ENCODE results near the gene FSIP1.

The FSIP1 gene

DNA sequence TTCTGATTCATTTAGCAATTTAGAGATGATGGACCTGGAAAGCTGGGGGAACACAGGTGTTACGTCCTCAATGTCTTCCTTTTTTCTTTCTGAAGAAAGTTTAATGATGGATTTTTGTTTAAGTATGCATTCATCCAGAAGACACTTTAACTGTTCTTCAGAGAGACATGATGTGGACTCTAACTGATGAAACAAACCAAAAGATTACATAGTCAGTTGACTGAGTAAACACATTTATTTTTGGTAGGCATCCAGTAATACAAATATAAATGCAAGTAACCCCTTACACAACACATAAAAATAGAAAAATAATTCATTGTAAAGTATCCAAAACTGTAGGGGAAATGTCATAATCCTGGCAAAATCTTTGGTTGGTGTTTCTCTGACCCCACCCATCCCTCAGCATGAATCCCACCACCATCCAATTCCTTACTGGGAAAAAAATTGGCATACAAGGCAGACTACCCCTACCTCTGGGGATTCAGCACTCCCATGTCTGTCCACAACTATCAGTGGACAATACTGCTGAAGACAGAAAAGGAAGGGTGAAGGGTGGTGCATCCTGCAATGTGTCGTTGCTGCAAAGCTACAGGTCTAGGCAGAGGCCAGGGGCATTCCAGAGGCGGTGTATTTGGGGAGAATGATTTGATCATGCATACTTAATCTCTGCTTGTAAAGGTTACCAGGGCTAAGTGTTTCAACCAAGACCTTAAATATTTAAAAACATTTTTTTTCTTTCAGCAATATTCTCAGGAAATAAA is 164.4 kb downstream of the FSIP1 start:
- no peak for DNase-seq (ENCODE audit: low read depth in 3 of 3)

DNA sequence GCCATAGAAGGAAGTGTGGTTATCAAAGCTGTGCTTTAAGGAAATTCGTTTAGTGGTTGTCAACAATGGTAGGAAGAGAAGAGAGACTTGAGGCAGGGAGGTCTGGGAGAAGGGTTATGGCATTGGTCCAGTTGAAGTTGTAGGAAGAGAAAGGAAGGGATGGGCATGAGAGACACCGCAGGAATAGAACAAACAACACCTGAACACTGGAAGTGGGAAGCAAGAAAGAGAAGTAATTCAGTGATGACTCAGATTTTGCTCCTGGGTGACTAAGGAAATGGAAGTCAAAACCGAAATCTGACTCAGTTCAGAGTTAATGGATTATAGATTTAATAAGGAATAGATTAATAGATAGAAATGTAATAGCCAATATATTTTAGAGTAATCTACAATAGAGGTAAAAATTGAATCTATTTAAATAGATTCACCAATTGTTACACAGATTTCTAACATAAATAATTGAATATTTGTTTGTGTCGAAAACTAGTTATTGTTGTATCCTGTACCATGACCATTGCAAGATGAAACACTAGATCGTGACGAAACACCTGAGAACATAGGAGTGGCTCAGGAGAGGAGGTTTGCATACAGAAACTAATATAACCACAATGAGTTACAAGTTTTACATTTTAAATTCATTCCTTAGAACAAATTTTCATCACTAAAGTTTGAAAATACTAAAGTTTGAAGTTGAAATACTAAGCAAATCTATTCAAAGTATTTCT is 165.7 kb downstream of the FSIP1 start:
- DNase-seq (ENCODE audit: low read depth in 3 of 3): no peak

DNA sequence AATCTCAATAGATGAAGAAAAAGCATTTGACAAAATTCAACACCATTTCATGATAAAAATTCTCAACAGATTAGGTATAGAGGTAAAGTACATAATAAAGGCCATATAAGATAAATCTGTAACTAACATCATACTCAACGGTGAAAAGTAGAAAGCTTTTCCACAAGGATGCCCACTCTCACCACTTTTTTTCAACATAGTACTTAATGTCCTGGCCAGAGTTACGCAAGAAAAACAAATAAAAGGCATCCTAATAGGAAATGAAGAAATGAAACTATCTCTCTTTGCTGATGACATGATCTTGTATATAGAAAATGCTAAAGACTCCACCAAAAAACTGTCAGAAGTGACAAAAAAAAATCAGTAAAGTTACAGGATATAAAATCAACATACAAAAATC is 168.8 kb downstream of the FSIP1 start:
- DNase-seq (ENCODE audit: low read depth in 3 of 3): no peak

DNA sequence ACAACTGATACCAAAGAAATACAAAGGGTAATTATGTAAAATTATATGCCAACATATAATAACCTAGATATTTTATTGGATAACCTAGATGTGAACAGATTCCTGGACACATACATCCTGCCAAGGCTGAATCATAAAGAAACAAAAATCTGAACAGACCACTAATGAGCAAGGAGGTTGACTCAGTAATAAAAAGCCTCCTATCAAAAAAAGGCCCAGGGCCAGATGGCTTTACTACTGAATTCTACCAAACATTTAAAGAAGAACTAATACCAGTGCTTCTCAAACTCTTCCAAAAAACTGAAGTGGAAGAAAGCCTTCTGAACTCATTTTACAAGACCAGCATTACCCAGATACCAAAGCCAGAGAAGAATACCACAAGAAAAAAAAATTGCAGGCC is 169.4 kb downstream of the FSIP1 start:
- DNase-seq (ENCODE audit: low read depth in 3 of 3): no peak

DNA sequence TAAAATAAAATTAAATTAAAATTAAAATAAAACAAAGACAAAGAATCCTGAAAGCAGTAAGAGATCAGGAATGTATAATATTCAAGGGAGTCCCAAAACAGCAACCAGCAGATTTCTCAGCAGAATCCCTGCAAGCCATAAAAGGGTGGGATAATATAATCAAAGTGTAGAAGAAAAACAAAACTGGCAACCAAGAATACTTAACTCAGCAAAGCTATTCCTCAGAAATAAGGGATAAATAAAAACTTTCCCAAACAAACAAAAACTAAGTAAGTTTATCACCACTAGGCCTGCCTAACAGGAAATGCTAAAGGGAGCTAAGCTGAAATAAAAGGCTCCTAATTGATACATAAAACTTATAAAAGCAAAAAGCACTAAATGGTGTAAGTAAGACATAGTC is 172.0 kb downstream of the FSIP1 start:
- DNase-seq (ENCODE audit: low read depth in 3 of 3): no peak

DNA sequence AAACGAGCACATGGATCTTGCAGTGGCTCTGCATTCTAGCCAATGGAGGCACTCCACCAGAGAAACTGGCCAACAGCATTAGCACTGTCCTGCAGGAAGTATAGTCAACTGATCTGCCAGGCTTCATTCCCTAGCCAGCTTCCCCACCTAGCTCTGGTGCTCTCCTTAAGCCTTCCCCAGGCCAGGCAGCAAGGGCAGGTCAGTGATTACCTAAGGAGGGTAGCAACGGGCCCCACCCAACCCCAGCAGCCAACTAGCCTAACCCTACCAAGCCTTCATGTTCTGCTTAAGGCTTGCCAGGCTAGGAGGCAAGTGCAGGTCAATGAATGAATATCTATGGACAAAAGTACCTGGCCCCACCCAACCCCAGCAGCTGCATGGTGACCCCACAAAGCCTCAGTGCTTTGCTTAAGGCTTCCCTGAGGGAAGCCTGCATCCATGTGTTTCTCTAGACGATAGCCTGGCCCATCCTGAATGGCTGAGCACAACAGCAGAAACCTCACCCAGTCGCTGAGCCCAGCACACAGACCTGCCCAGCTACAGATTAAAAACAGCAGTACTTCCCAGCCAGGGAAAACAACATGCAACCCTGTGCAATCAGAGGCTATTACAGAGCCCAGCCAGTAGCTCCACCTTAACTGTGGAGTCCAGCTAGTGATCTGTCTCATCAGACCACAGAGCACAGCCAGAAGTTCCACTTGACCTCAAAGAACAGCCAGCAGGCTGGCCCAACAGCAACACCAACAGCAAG is 173.3 kb downstream of the FSIP1 start:
- DNase-seq (ENCODE audit: low read depth in 3 of 3): no peak

DNA sequence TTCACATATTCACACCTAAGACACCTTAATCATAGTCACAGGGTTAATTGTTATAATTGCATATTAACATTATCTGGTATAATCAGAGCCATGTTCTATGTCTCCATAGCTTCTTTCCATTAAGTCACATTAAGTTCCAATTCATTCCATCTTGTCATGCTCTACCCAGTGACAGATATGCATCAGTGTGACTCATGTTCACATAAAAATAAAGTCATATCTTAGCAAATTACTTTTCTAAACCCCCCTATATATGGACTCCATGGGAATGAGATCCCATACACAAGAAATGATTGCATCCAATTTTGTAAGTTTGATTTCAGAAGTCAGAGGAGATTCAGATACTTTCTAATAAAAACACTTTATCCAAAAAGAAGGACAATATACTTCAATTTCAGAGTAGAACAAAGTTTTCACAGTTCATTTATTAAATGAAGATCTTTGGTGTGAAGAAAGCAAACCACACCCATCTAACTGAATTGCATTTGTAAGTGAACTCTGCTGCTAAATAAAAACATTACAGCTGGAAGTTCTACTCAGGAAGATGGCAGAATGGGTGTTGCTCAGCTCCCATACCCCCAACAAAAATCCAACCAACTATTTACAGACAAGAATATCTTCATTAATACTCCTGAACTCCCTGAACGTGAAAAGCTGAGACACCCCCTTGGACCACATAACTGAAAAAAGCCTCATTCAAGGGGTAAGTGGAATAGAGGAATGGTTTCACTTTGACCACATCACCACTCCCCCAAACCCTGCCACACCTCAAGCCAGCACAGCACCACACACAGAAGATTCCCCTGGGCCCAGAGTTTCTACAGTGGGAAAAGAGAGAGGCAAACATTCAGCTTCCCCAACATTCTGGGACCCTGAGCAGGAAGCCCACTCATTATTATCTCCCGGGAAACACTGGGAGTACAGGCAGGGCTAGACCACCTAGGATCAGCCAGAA is 174.2 kb downstream of the FSIP1 start:
- no peak for DNase-seq (ENCODE audit: low read depth in 3 of 3)

DNA sequence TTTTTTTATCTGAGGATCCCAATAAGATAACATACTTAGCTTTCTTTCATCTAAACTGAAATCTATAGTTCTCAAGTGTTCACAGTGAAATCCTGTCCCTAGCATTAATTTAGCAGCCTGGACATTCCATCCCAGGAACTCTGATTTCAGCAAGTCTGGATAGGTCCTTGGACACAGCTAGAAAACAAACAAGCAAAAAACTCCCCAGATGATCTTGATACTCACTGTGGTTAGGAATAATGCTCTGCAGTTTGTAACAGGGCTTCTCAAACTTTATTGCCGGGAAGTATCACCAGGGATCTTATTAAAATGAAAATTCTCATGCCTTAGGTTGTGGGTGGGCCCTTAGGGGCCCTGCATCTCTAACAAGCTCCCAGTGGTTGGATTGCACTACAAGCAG is 177.5 kb downstream of the FSIP1 start:
- no peak for DNase-seq (ENCODE audit: low read depth in 3 of 3)

DNA sequence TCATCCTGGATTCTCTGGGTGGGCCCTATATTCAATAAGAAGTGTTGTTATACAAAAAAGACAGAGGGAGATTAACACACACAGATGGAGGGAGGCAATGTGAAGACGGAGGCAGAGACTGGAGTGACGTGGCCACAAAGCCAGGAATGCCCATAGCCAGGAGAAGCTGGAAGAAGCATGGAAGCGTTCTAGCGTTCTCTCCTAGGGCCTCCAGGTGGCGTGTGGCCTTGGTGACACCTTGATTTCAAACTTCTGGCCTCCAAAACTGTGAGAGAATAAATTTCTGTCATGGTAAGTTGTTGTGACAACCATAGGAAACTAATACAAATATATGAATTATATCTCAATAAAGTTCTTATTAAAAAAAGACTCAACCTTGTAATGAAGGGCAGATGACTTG is 180.5 kb downstream of the FSIP1 start:
- DNase-seq (ENCODE audit: low read depth in 3 of 3): no peak

DNA sequence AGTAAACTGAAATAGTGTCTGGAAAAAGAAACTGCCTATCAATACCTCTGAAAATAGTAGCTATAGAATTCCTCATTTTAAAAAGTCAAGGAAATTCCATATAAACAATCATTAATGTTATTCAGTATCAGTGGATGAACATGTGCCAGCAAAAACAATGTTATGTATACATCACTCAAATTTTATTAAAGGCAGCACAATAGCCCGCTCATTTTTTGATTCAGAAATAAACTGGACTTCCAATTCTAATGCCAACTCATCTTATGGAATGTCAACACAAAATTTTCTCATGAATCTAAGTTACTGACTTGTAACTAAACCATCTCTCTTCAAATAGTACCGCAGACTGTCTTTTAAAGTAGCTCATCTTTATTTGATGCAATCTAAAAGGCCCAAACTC is 182.8 kb downstream of the FSIP1 start:
- DNase-seq (ENCODE audit: low read depth in 3 of 3): no peak

DNA sequence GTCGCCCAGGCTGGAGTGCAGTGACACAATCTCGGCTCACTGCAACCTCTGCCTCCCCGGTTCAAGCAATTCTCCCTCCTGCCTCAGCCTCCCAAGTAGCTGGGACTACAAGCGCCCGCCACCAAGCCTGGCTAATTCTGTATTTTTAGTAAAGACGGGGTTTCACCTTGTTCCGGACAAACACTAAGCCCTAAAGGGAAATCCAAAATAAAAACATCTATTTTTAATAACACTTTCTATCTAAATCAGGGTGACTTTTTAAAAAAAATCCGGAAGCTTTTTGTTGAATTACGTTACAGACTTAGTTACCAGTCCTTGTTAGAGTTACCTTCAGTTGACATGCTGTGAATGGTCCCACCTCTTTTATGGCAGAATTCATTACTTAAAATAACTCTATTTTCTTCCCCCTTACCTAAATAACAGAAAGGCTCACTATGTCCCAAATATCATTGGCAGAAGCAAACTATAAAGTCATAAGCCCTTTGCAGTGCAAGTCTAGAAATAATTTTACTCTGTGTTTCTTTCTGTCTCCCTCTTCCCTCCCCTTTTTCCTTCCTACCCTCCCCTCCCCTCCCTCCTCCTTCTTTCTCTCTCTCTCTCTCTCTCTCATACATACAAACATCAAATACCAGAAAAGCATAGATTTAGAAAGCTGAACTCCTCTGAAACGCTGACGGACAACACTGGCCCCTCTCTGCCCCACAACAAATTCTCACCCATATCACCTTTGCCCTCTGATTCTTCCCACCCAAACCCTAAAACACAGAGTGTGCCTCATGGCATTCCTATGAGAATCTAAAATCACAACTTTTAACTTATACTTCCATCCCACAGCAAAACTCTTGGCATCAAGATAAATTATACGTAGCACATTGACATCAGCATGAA is 183.4 kb downstream of the FSIP1 start:
- no peak for DNase-seq (ENCODE audit: low read depth in 3 of 3)

DNA sequence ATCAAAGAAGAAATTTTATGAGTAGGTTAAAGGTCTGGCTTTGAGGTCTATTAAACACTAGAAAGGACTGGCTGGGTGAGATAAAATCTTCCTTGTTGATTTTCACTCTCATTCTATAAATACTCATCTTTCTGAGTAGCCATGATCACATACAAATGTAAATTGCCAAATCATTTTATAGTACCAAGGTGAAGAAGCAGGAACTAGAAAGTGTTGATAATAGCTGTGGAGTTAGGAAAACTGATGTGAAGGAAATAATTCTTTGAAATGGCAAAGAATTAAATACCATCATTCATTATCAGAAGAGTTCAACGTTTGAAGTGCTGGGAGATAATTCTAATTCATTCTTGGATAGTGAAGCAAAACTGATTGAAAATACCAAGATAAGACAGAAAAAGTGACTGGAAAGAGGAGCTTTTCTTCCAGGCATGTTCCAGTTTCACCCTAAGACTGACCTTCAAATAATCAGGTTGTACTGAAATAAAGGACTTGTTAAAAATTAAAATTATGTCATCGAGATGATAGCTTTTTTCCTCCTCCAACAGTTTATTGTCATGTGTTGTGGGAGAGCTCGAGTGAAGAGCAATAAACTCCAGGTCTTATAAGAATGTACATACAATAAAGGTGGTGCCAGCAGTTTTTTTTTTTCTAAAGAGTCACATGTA is 184.3 kb downstream of the FSIP1 start:
- DNase-seq (ENCODE audit: low read depth in 3 of 3): no peak

DNA sequence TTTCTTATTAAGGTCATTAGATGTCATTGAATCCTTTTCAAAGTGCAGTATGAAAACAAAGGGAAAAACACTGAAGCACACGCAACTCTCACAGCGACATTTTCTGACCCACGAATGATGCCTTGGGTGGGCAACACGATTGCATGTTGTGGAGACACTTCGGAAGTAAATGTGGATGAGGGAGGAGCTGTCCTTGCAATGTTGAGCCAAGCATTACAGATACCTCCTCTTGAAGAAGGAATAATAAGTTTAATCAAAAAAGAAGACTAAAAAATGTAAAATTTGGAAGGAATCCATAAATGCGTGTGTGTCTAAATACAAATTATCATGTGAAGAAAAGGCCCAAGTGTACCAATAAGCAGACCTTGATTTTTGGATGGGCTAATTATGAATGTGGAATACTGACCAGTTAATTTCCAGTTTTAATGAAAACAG is 184.9 kb downstream of the FSIP1 start:
- DNase-seq (ENCODE audit: low read depth in 3 of 3): no peak

DNA sequence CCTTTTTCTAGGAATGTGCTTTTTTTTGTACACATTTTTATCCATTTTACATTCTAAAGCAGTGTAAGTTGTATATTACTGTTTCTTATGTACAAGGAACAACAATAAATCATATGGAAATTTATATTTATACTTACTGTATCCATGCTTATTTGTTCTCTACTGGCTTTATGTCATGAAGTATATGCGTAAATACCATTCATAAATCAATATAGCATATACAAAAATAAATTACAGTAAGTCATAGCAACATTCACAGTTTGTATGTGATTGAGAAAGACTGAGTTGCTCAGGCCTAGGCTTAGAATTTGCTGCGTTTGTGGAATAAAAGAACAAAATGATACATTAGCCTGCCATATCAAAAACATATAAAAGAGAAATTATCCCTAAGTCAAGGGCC is 185.3 kb downstream of the FSIP1 start:
- no peak for DNase-seq (ENCODE audit: low read depth in 3 of 3)

DNA sequence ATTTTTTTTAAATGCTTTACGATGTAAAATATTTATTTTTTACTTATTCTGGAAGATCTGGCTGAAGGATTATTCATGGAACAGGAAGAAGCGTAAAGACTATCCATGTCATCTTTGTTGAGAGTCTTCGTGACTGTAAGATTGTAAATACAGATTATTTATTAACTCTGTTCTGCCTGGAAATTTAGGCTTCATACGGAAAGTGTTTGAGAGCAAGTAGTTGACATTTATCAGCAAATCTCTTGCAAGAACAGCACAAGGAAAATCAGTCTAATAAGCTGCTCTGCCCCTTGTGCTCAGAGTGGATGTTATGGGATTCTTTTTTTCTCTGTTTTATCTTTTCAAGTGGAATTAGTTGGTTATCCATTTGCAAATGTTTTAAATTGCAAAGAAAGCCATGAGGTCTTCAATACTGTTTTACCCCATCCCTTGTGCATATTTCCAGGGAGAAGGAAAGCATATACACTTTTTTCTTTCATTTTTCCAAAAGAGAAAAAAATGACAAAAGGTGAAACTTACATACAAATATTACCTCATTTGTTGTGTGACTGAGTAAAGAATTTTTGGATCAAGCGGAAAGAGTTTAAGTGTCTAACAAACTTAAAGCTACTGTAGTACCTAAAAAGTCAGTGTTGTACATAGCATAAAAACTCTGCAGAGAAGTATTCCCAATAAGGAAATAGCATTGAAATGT is 186.1 kb downstream of the FSIP1 start:
- no peak for DNase-seq (ENCODE audit: low read depth in 3 of 3)

DNA sequence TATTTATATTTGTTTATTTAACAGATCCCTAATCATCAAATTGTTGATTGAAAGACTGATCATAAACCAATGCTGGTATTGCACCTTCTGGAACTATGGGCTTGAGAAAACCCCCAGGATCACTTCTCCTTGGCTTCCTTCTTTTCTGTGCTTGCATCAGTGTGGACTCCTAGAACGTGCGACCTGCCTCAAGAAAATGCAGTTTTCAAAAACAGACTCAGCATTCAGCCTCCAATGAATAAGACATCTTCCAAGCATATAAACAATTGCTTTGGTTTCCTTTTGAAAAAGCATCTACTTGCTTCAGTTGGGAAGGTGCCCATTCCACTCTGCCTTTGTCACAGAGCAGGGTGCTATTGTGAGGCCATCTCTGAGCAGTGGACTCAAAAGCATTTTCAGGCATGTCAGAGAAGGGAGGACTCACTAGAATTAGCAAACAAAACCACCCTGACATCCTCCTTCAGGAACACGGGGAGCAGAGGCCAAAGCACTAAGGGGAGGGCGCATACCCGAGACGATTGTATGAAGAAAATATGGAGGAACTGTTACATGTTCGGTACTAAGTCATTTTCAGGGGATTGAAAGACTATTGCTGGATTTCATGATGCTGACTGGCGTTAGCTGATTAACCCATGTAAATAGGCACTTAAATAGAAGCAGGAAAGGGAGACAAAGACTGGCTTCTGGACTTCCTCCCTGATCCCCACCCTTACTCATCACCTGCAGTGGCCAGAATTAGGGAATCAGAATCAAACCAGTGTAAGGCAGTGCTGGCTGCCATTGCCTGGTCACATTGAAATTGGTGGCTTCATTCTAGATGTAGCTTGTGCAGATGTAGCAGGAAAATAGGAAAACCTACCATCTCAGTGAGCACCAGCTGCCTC is 187.1 kb downstream of the FSIP1 start:
- no peak for DNase-seq (ENCODE audit: low read depth in 3 of 3)

DNA sequence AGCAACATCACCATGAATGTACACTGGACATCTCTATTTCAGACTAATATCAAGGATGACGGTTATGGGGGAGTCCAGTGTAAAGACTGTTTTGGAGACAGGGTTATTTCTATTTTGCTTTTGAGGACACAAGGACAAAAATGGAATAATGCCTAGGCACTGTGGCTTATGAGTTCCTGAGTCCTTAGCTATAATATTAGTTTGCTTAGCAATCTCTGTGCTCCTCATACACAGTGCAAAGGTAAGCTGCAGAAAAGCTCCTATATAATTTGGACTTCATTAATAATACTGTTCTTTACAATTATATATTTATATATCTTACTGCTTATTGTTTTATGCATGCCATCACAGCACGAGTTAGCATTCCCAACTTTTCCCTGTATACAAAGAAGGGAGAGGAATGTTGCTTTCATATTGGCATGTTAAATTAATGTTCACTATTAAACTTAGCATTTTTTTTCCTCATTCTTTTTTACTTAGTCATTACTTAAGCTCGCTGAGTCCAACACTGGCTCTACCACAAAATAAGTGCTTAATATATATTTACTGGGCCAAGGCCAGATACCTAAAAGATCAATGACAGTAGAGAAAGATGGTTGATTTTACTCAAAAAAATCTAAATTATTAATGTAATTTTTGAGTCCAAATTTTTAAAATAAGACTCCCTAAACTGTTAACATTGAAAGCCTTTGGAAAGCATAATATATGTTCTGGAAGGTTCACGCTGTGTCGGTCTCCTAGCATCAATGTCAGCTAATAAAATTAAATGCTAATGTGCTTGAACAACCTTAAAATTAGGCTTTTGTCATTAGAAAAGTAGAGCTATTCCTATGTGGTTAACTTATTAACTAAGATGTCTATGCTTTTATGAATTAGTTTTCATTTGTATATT is 187.9 kb downstream of the FSIP1 start:
- DNase-seq (ENCODE audit: low read depth in 3 of 3): no peak

All from stimulated activated CD4-positive, alpha-beta T cell treated with anti-CD3 and anti-CD28 coated beads, TNF-alpha, amount 100 ng/mL, for 48 hours (primary cell).